Stimulated activated CD4-positive, alpha-beta T cell treated with anti-CD3 and anti-CD28 coated beads, Interleukin-4, amount 100 ng/mL, for 48 hours (primary cell): Measurements from ENCODE around the gene LRRTM3.

Source experiments
- DNase-seq, 2 donors: peaks; one replicate each; pipeline ENCODE4 v3.0.0-alpha.2; 2020; ENCODE audit warnings: low read depth in 2 of 2

The LRRTM3 gene

DNA sequence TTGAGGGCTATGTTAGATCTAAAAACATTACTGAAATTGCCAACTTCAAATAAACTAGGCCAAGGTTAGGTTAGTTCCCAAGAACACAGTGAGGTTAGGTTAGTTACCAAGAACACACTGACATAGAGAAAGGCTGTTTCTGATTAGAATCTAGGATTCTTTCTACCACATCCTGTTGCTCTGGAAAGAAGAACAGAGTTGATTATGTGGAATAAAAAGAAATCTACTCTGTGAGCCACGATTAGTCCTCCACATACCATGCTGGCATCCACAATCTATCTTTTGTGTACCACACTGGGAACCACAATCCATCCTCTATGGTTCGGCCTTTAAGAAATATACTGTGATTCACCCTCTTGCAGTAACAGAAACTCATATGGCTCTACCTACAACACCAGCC is 91.4 kb downstream of the LRRTM3 start:
- no peak for DNase-seq

DNA sequence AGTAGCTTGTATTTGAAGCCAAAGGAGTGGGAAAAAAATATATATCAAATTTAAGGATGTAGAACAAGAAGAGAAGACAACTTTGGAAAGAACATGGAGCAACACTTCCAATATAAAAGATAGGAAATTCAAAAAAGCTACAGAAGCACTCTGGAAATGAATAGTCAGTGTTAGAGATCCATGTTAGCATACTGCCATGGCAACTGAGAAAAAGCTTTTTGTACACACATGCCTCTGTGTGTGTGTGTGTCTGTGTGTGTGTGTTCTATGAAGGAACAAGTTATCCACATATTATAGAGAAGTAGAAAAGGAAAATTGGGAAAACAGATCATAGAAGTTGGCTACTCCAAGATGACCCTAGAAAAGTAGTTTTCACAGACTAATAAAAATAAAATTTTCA is 96.3 kb downstream of the LRRTM3 start:
- no peak for DNase-seq

DNA sequence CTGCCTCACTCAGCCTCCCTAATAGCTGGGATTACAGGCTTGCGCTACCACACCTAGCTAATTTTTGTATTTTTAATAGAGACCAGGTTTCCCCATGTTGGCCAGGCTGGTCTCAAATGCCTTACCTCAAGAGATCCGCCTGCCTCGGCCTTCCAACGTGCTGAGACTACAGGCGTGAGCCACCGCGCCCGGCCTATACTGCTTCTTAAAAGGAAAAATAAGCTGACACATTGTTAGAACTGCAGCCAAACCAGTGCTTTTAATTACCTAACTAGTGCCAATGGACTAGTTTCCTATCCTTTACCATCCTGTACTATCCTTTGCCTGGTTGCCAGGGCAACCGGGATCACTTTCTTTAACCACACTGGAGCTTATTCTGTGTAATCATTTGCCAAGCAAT is 108.0 kb downstream of the LRRTM3 start:
- DNase-seq: no peak

DNA sequence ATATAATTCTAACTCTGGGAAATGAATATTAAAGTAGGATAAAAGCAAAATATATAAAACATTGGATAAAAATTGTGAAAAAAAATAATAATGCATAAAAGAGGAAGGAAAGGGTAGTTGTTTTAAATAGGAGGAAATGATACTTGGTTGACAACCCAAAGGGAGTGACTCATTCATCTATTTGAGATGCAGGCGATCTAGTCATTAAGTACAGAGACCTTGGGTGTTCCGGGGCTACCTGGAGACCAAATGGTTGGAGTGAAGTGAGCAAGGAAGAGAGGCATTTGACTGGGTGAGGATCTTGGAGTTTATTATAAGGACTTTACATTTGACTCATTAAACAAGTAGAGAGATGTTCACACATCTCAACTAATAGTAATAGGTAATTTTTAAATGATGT is 111.0 kb downstream of the LRRTM3 start:
- DNase-seq: no peak

DNA sequence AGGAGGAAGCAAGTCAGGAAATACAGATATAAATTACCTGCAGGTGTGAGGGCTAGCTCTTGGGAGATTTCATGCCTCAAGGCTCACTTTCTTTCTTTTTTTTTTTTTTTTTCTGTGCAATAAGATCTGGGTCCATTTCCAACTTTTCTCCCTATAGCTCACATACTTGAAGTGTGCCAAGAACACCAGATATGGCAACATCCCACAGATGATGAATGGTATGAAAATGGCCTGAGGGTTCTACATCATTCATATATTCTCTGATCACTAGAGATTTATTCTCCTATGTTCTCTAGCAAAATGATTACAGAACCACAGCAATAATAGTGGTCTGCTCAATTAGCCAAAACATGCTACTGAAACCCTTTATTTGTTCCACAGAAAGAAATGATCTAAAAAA is 117.2 kb downstream of the LRRTM3 start:
- no peak for DNase-seq

DNA sequence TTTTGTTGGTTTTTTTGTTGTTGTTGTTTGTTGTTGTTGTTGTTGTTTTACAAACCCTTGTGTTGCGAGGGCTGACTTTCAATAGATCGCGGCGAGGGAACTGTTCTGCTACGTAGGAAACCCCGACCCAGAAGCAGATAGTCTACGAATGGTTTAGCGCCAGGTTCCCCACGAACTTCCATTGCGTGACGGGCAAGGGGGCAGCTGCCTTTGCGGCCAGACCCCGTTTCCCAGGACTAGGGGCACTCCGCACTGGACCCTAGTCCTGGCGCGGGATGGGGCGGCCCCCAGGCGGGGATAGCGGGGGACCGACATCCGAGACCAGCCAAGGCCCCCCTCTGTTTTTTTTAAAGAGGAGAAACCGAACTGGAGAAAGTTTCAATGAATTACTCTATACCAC is 119.6 kb downstream of the LRRTM3 start:
- no peak for DNase-seq

DNA sequence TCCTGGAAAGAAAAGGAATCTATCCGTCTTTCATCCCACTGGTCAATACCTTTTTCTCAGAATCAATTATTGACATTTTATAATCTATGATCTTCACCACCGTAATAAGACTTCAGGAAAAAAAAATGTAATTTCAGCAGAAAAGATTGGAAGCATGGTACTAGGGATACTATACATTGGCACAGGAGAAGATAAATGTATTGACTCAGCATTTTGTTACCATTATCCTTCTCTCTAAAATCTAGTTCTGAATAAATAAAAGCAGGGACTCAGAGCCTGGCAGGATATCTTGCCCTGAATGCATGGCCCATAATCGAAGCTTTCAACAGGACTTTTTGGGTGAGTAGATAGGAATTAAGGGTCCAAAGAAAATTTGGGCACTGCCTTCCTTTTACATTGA is 120.7 kb downstream of the LRRTM3 start:
- no peak for DNase-seq

DNA sequence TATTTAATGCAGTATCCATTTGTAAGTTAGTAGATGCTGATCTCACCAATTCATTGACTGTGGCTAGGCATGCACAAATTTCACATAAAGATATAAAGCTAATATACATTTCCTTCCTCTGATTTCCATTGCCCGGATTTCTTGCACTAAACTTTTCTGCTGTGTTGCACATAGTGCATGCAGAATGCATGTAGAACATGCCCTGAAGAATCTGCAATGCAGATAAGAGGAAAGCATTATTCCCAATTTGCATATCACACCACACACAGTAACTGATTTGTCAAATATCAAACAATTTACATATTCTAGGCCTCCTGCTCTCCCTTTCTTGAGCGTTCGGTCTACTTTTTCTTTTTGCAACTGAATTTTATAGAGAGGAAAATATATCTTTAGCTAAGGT is 124.2 kb downstream of the LRRTM3 start:
- DNase-seq: no peak

DNA sequence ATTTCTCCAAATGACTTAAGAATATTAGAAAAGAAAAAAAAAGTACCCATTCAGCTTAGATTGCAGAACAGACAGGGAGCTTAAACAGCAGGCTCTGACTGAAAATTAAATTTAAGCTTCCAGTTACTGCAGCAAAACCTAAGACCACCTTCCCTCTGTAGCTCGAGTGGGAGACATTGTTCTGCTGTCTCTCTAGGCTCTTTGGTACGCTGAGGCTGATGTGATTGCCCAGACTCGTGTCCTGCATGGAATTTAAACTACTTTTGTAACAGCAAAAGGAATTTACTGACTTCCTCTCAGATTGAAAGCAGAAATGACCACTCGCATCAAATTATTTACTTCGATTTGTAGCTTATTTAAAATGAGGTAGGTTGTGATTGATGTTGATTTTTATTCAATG is 124.6 kb downstream of the LRRTM3 start:
- DNase-seq: no peak

DNA sequence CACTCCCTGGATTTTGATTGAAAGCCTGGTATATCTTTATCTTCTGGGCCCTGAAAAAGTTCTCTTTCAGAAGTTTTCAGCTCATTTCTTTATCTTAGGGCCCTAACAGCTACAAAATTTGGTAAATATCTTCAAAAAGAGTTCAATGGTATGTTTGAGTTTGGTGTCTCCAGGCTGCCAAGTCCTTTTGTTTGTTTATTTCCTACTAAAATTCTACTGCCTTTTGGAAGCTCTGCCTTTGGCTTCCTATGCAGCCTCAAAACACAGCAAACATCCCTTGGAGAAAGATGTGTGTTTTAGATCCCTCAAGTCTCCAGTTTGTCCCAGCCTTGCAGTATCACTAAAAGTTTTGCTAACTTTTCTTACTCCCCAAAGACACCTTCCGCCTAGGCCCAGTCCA is 146.8 kb downstream of the LRRTM3 start:
- DNase-seq: no peak

DNA sequence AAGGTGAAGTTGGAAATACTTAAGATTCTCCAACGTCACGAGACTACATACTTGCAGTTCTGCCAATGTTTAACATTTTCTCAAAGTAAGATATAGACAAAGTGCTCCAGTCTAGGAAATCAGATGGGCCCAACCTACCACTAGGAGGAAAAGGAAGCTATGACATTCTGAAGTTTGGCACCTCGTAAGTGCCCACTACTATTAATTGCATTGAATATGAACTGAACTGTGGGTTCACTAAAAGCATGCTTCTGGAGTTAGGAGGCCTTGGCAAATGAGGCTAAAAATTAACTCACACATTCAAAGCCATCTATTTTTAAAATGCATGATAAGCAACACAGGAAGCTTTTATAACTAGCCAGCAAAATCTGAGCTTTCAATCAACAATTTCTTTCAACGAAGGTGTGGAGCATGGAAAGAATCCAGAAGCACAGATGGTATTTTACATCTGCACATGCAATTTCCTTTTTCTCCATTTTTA is 149.7 kb downstream of the LRRTM3 start:
- DNase-seq: no peak

DNA sequence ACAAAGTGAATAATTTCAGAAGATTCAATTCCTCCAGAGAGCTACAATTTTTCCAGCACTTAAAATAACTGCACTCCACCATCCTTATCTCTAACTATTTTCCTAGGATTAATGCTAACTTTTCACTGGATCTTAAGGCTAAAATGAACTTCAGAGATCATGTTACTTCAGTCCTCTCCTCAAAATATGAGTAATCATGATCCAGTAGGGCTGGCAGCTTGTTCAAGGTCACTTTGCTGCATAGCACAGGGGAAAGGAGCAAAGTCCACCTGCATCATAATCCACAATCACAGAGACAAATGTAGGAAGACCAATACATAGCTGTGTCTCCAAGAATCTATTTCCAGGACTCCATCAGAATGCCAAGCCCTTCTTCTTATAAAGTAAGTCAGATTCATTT is 150.3 kb downstream of the LRRTM3 start:
- DNase-seq: no peak

DNA sequence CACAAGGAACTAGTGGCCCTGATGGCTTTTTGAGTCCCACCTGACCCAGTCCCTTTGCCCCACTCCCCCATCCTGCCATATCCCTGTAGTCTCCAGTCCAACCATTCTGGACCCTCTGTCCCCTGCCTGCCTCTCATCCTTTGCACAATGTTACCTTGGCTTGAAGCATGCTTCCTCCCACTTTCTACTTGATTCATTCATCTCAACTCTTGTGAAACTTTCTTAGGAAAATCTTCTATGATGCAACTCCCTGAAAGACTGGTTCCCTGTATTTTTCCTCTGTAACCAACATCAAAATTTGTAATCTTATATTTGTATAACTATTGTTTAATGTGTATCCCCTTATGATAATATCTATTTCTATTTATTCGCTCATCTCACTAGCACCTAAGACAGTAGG is 151.5 kb downstream of the LRRTM3 start:
- DNase-seq: no peak

DNA sequence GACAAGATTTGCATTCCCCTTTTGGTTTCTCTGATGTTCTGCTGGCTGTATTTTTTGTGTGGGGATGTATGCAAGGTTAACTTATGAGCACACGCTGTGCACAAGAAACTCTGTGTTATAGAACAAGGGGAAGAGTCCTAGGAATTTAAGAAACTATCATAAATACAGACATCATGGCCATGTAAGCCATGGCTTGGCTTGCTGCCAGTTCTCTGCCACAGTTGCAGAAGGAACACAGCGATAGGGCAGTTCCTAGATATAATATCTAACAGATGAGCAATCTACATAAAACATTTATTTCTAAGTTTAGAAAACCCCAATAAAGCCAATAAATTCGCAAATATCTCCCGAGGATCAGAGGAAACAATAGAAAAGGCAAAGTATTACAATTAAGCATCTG is 153.3 kb downstream of the LRRTM3 start:
- DNase-seq: no peak

DNA sequence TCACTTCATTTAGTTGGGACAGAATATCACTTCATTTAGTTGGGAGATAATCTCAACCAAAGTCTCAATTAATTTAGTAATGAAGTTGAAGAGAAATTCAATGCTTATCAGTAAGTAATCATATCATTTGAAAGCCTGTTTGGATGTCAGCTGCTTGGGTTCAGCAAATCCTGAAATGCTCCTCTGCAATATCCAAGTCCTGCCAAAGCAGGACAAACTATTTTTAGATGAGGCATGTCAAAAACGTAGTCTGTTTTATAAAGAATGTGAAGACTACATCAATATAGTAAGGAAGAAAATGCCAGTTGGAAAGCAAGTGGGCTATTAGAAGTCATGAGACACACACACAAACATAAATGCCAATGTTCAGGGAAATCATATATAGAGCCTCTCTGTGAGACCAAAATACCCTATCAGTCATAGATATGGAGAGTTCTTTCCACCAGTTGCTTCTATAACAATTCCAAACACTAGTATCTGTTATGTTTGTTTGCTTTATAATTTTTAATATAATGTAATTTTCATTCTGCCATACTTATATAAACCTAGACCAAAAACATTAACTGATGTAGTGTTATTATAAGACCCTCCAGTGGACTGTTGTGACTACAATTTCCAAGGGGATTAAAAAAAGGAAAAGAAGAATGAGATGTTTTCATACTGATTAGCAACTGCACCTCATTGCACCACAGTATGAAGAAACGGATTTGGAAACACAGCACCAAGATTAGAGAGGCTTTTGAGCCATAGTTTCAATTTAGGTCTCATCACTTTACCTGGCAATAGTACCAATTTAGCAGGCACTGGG is 160.7 kb downstream of the LRRTM3 start:
- no peak for DNase-seq

DNA sequence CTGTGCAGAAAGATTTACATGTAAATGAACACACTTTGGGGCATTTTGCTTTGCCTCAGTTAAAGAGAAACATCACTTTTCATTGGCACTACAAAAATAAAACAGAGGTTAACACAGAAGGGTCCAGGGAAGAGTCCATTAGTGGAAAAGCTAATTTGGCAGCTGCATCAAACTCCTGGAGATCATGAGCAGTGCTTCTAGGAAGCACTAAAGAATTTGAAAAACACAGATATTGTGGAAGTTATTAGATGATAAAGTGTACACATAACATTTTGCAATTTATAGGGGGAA is 161.2 kb downstream of the LRRTM3 start:
- no peak for DNase-seq

DNA sequence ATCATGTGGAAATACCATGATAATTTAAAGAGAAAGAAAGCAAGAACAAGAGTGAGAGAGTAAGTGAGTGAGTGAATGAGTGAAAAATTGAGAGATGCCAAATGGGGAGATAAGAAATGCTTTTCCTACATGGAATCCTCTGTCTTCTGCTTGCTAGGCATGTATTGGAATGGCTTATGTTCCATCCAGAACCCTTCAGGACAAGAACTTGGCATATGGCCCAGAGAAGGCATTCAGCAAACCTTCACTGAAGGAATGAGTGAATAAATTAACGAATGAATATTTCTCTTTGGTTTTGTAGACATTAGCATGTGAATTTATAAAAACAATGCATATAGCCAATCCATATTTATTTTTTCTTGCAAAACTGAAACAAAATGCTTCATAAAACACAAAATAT is 162.2 kb downstream of the LRRTM3 start:
- no peak for DNase-seq

DNA sequence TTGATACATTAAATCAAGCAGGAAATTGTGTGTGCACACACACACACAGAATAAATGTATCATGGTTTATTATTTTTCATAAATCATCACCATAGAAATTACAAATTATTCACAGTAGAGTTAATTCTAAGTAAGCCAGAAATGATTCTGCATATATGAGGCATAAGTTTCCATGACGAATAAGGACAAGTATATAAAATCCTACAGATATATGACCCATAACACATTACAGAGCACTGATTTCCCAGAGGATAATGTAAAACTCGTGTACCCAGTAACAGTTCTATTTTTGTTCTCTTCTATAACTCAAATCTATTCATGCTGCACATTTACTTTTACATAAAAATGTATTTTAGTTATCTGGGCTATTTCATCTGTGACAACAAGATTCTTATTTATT is 169.7 kb downstream of the LRRTM3 start:
- no peak for DNase-seq

DNA sequence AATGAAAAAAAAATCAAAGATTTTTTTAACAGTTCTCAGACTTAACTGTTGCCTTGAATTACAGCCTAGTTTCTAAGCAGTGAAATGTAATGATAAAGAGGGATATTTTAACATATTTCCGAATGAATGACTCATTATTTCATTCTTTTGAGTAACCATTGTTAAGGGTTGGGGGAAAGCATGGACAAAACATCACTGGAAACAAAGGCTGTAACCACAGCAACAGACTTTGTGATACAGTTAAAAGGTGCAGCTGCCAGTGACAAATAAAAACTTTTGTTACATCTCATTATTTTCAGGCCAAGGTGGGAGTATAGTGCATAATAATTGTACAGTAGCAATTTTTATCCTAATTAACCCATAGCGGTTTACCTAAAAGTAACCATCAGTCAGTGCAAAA is 172.6 kb downstream of the LRRTM3 start:
- DNase-seq: no peak

DNA sequence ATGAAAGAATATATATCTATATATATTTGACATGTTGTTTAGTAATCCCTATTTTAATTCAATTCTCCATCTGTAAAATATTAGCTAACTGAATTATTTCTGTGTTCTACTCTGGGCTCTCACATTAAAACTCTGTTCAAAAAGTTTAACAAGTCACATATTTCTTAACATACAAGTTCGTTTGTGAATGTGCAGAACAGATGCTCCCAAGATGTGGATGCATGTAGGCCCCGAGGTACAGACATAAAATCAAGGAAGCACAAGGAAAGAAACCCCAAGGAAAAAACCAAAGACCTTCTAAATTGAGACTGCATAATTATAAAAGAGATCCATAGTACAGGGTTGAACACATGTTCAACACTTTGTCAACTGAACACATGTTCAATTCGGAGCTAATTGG is 175.1 kb downstream of the LRRTM3 start:
- DNase-seq: no peak

DNA sequence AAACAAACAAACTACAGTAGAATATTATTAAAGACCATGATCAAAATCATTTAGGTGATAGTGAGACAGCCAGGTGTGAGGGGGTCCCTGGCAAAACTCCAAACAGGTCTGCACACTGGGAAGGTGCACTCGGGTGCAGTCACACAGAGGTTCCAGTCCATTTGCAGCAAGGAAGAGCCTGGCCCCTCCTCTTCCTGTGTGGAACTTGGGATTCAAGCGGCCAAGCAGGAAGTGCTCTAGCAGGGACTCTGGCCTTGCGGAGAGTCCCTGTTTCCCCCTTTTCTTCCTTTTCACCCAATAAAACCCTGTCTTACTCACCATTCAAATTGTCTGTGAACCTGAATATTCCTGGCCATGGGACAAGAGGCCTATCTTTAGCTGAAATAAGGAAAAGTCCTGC is 181.8 kb downstream of the LRRTM3 start:
- no peak for DNase-seq

DNA sequence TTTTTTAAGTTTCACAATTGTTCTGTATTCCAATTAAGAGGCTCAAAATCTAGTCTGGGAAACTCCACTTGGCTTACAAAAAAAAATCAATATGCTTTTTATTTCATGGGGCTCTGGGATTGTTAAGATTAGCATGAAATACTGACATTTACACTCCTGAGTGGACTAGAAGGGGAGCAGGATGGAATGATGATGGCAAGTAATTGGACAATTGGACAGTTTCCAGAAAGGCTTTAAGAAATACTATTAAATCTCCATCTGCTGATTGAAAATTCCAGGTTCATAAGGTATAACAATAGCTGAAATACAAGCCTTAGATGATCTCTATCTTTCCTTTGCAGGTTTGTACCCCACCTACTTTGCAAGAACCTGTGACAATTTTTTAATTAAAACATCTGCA is 184.4 kb downstream of the LRRTM3 start:
- no peak for DNase-seq

DNA sequence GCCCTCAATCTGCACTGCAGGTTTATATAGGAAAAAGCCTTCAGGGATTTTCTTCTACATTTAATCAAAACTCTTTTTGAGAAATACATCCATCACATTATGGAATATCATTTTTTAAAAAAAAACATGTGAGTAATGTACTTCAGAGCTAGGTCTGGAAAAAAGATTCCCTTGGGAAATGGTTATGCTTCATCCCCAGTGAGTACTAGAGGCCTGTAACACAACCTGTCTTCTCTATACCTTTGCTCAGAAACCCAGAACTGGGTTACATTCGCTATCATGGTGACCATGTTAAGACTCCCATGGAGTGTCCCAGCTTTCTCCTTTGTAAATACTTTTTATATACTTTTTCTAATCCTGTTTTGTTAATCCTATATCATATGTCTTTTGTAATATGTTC is 186.9 kb downstream of the LRRTM3 start:
- DNase-seq: no peak

DNA sequence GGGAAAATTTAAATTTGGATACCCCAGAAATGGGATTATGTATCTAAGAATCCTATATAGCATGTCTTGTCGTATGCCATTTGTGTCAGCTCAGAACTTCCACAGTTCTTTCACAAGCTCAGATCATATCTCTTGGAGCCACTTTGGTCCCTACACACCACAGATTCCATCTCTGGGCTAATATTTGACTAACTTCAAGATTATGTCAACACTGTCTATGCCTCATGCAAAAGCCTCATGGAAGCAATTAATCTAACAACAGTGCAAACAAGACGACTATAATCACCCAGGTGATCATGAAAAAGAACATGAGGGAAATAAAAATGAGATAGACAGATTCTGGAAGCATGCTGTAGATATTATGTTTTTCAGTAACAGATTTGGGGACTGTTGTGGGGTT is 189.1 kb downstream of the LRRTM3 start:
- DNase-seq: no peak
